Esophagus muscularis mucosa (tissue), 3 donors: ENCODE data around the gene PFN1.

ENCODE experiments used
- CTCF ChIP-seq, 3 experiments: fragments of 200-600 bp in 2 of 3; fragments of 450-650 bp in 1 of 3; sonication (generic) in 2 of 3; IDR thresholded peaks; one replicate each; pipeline ENCODE4 v1.5.1; 2017 to 2019; ENCODE audit warnings: antibody characterized with exemption in 3 of 3, mild to moderate bottlenecking in 2 of 3, moderate library complexity in 1 of 3
- POLR2A ChIP-seq: fragments of 450-650 bp; IDR thresholded peaks from one replicate; pipeline ENCODE4 v1.6.1; 2017; ENCODE audit warnings: antibody characterized with exemption, moderate library complexity, mild to moderate bottlenecking, low read depth

GRCh38 chr17:4965311-4965986 lies 17.1 kb upstream of the PFN1 start:
- TF ChIP-seq POLR2A (no peak), CTCF (IDR thresholded peaks at IDR 0.05) (no peak)
